Measurements from ENCODE around the gene ZFAND3.
"Not testable (repeated sequence)": the region's sequence is repeated elsewhere in the genome, so short reads cannot be mapped to it uniquely, and the experiment has no call there.

The ZFAND3 gene

GRCh38 chr6:38115626-38116008 lies 296.1 kb downstream of the ZFAND3 start:
- Histone ChIP-seq H3K27ac (no peak overlapping the region), H4K20me1 (peaks cover 23 to 100% (median 65%) of the 10 kb centered on the region in 11 experiments; a peak in 20 of 22 replicates), H3K4me3 (no peak overlapping the region)

GRCh38 chr6:38116248-38116647 lies 296.7 kb downstream of the ZFAND3 start:
- H3K27ac ChIP-seq: no peak overlapping the region
- peaks cover 23 to 100% (median 67%) of the 10 kb centered on the region in 11 experiments; a peak in 20 of 22 replicates for H4K20me1 ChIP-seq
- peaks cover 52 to 90% (median 64%) of the 10 kb centered on the region in 11 experiments for H3K36me3 ChIP-seq
- no peak for TF ChIP-seq Cebpa-rat (IDR thresholded peaks at IDR 0.05)
- H3K27me3 ChIP-seq: no peaks in the 10 kb centered on the region
- H3K9me3 ChIP-seq (replicated peaks in 1 of 11): no peaks in the 10 kb centered on the region
- H3K4me1 ChIP-seq: peaks cover 0 to 14% (median 0%) of the 10 kb centered on the region in 10 experiments; a peak in 3 of 20 replicates
- no peak overlapping the region for H3K4me3 ChIP-seq
- no peak overlapping the region for H3K4me2 ChIP-seq
- H3K9ac ChIP-seq: no peak overlapping the region

More at GRCh38 chr6:38115626-38116008, 296.1 kb downstream of the ZFAND3 start:
- H3K36me3 ChIP-seq: peaks cover 45 to 88% (median 58%) of the 10 kb centered on the region in 11 experiments
- H3K4me2 ChIP-seq: no peak overlapping the region
- H3K9ac ChIP-seq: no peak overlapping the region
- TF ChIP-seq Cebpa-rat (IDR thresholded peaks at IDR 0.05): no peak
- no peaks in the 10 kb centered on the region for H3K9me3 ChIP-seq (replicated peaks in 1 of 11)
- H3K27me3 ChIP-seq: no peaks in the 10 kb centered on the region
- peaks cover 0 to 14% (median 0%) of the 10 kb centered on the region in 10 experiments; a peak in 3 of 20 replicates for H3K4me1 ChIP-seq

- peaks cover 0 to 14% (median 0%) of the 10 kb centered on the region in 10 experiments; a peak in 3 of 20 replicates for H3K4me1 ChIP-seq
- H3K27me3 ChIP-seq: no peaks in the 10 kb centered on the region
- no peak for TF ChIP-seq Cebpa-rat (IDR thresholded peaks at IDR 0.05)
- H3K4me2 ChIP-seq: no peak overlapping the region
- H3K27ac ChIP-seq: no peak overlapping the region
- H3K9ac ChIP-seq: no peak overlapping the region
- peaks cover 62 to 90% (median 72%) of the 10 kb centered on the region in 11 experiments for H3K36me3 ChIP-seq
- no peaks in the 10 kb centered on the region for H3K9me3 ChIP-seq (replicated peaks in 1 of 11)
- peaks cover 23 to 100% (median 57%) of the 10 kb centered on the region in 11 experiments; a peak in 20 of 22 replicates for H4K20me1 ChIP-seq
- H3K4me3 ChIP-seq: no peak overlapping the region
These were observed 297.8 kb downstream of the ZFAND3 start for GRCh38 chr6:38117281-38117680.

GRCh38 chr6:38118791-38119365 lies 299.4 kb downstream of the ZFAND3 start:
- Histone ChIP-seq H3K36me3 (peaks cover 77 to 96% (median 86%) of the 10 kb centered on the region in 11 experiments), H3K27me3 (no peaks in the 10 kb centered on the region), H3K9me3 (replicated peaks in 1 of 11) (peaks cover 0 to under 1% (median 0%) of the 10 kb centered on the region in 11 experiments; a peak in 1 of 22 replicates), H3K4me3 (no peak overlapping the region), H3K4me2 (no peak overlapping the region), H3K9ac (no peak overlapping the region), H3K27ac (no peak overlapping the region), H3K4me1 (peaks cover 0 to 13% (median 0%) of the 10 kb centered on the region in 10 experiments; a peak in 3 of 20 replicates), H4K20me1 (peaks cover 18 to 100% (median 46%) of the 10 kb centered on the region in 11 experiments; a peak in 19 of 22 replicates)
- TF ChIP-seq Cebpa-rat (IDR thresholded peaks at IDR 0.05): no peak

GRCh38 chr6:38119516-38119915 lies 300.0 kb downstream of the ZFAND3 start:
- Histone ChIP-seq H3K9ac (no peak overlapping the region), H3K4me2 (no peak overlapping the region), H3K9me3 (replicated peaks in 1 of 11) (peaks cover 0 to 7% (median 0%) of the 10 kb centered on the region in 11 experiments; a peak in 7 of 22 replicates), H4K20me1 (peaks cover 11 to 100% (median 40%) of the 10 kb centered on the region in 11 experiments; a peak in 19 of 22 replicates), H3K36me3 (peaks cover 84 to 99% (median 91%) of the 10 kb centered on the region in 11 experiments), H3K27ac (no peak overlapping the region), H3K4me3 (no peak overlapping the region), H3K27me3 (no peaks in the 10 kb centered on the region), H3K4me1 (peaks cover 0 to 7% (median 0%) of the 10 kb centered on the region in 10 experiments; a peak in 3 of 20 replicates)
- no peak for TF ChIP-seq Cebpa-rat (IDR thresholded peaks at IDR 0.05)

- peaks cover 0 to 95% (median 16%) of the 10 kb centered on the region in 11 experiments; a peak in 14 of 22 replicates for H4K20me1 ChIP-seq
- not testable (repeated sequence) for H3K9ac ChIP-seq, H3K4me2 ChIP-seq, H3K4me1 ChIP-seq, H3K27me3 ChIP-seq, H3K4me3 ChIP-seq, H3K27ac ChIP-seq
- H3K9me3 ChIP-seq (replicated peaks in 1 of 11): peaks cover 0 to 34% (median 17%) of the 10 kb centered on the region in 11 experiments; a peak in 15 of 22 replicates
- H3K36me3 ChIP-seq: peaks cover 68 to 98% (median 82%) of the 10 kb centered on the region in 11 experiments
These were observed 304.8 kb downstream of the ZFAND3 start for GRCh38 chr6:38124224-38124926.

GRCh38 chr6:38127284-38127683 lies 307.8 kb downstream of the ZFAND3 start:
- Histone ChIP-seq H3K9me3 (replicated peaks in 1 of 11) (peaks cover 0 to 36% (median 22%) of the 10 kb centered on the region in 11 experiments; a peak in 15 of 22 replicates), H3K9ac (no peak overlapping the region), H3K4me1 (no peaks in the 10 kb centered on the region), H3K27ac (no peak overlapping the region), H3K4me3 (no peak overlapping the region), H3K27me3 (no peaks in the 10 kb centered on the region), H3K4me2 (no peak overlapping the region), H4K20me1 (peaks cover 4 to 95% (median 18%) of the 10 kb centered on the region in 11 experiments; a peak in 14 of 22 replicates), H3K36me3 (peaks cover 49 to 90% (median 65%) of the 10 kb centered on the region in 11 experiments)
- TF ChIP-seq Cebpa-rat (IDR thresholded peaks at IDR 0.05): no peak

GRCh38 chr6:38131527-38131965 lies 312.0 kb downstream of the ZFAND3 start:
- Histone ChIP-seq H4K20me1 (peaks cover 10 to 97% (median 46%) of the 10 kb centered on the region in 11 experiments; a peak in 19 of 22 replicates), H3K4me1 (no peaks in the 10 kb centered on the region), H3K9me3 (replicated peaks in 1 of 11) (peaks cover 0 to 21% (median 7%) of the 10 kb centered on the region in 11 experiments; a peak in 10 of 22 replicates), H3K36me3 (peaks cover 33 to 84% (median 56%) of the 10 kb centered on the region in 11 experiments), H3K9ac (no peak overlapping the region), H3K4me2 (no peak overlapping the region), H3K27ac (no peak overlapping the region), H3K27me3 (no peaks in the 10 kb centered on the region), H3K4me3 (no peak overlapping the region)
- no peak for TF ChIP-seq Cebpa-rat (IDR thresholded peaks at IDR 0.05)
